CD4-positive, alpha-beta T cell treated with Interleukin-15 for 1 hour (primary cell): Measurements from ENCODE around the gene TMEM37.

Source experiments
- DNase-seq: peaks from one replicate; pipeline ENCODE4 v3.0.0-alpha.2; 2020

Gene TMEM37

DNA sequence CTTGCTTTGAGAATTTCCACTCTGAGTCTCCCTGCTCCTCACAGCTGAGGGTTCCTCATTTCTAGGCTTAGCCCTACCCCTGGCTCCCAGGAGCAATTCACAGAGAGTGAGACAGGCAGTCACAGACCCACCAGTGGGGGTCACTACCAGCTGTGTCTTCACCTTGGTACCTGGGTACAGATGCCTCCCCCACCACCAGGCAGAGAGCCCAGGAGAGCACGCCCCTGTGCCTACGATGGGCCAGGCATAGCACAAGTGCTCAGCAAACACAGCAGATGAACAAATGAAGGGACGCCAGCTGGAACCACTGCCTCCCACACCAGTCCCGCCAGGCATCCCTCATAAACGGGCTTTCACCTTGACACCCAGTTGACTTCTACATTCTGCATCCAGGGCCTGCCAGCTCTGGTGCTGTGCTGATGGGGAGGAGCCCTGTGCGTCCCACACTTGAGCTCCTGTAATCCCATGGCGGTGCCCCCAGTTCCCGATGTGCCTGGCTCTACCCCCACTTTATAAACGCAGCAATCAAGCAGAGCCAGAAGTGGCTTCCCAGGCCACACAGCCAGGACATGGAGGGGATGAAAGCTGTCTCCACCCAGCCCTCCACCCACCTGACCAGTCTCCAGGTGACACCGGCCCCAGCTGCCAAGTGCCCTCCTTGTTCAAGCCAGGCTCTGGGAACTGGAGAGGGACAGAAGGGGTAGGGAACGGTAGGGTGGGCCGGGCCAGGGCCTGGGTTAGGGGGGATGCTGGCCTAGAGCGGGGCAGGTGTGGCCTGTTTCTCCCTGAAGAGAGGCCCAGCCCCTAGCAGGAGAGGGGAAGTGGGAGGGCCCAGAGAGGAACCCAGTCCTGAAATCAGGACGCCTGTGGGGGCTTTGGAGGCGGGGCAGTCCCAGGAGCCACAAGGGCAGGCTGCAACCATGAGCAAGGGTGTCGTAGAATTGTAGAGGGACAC lies 50.1 kb downstream of the TMEM37 start:
- no peak for DNase-seq

GRCh38 chr2:119482481-119483394 lies 51.1 kb downstream of the TMEM37 start:
- no peak for DNase-seq

- no peak for DNase-seq
These were observed 51.7 kb downstream of the TMEM37 start for GRCh38 chr2:119483395-119483753.

DNA sequence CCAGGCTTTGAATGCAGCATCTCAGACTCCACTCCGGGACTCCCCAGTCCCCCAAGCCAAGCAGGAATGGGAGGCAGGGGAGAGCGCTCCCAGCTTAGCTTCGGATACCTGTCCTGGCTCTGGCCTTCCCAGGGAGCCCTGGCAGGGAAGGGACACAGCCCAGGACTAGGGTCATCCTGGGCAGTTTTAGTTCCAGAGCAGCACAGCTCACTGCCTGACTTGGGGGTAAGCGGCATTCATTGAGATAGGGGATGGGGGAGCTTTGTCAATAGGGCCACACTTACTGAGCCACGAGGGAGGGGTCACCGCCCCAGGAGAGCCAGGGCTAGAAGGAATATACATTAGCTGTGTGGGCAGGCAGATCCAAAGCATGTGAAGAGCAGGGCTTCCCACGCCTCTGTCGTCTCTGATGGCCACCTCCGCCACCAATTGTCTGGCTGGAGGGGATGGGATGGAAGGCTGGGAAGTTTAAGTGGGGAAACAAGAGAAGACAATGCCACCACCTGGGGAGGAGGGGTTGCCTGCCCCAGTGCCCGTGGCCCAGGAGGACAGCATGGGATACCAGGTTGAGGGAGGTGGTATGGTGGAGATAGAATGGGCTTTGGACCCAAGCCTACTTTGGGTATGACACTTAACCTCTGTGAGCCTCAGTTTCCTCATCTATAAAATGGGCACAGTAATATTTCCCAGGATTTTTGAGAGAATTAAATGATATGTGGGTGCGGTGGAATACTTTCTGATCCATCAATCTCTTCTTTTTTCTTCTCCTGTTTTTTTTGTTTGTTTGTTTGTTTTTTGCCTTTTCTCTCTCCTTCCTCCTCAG lies 52.5 kb downstream of the TMEM37 start:
- no peak for DNase-seq

GRCh38 chr2:119484834-119485233 lies 53.2 kb downstream of the TMEM37 start:
- no peak for DNase-seq

DNA sequence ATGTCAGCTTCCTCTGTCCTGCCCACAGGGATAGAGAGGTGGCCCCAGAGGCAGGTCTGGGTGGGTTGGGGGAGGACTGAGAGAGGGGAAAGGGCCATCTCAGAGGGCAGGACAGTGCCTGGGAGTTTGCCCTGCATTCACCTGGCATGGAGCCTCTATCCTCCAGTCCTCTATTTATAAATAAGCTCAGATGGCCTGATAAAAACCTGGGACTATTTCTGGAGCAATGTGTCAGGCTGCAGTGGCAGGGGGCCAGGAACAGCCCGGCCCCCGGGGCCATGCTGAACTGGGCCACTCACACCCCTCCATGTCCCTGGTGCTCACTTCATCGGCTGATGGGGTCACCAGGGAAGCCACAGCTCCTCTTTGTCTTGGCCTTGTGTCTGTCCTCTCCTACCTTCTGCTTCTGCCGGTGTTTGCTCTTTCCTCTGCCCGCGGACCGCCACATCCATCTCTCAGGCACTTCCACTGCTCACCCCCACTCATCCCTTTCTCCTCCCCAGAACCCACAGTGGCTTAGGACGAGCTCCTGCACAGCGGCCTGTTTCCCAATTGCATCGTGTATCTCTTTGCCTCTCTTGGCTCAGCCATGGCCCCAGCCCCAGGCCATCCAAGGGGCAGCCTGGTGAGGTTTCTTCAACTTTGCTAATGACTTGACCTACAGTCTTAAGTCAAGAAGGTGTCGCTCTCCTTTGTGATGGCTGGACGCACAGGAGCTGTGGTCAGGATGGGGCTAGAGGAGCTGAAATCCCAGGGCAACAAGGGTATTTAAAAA lies 53.9 kb downstream of the TMEM37 start:
- DNase-seq, result no peak

- no peak for DNase-seq
These were observed 54.7 kb downstream of the TMEM37 start for GRCh38 chr2:119486196-119486827.

GRCh38 chr2:119486886-119487285 lies 55.2 kb downstream of the TMEM37 start:
- DNase-seq, result no peak

- no peak for DNase-seq
These were observed 56.0 kb downstream of the TMEM37 start for GRCh38 chr2:119487434-119488244.
